Measurements from ENCODE around the gene PLEKHG4B. TPM values are rescaled to one million over a fixed set of nuclear protein-coding genes. Genes with fewer than 3 reads are reported as not detected.

The PLEKHG4B gene
- total and polyA plus RNA-seq, 10 donors: under 0.01 to 0.51 (median 0.20) TPM; not detected in 2

DNA sequence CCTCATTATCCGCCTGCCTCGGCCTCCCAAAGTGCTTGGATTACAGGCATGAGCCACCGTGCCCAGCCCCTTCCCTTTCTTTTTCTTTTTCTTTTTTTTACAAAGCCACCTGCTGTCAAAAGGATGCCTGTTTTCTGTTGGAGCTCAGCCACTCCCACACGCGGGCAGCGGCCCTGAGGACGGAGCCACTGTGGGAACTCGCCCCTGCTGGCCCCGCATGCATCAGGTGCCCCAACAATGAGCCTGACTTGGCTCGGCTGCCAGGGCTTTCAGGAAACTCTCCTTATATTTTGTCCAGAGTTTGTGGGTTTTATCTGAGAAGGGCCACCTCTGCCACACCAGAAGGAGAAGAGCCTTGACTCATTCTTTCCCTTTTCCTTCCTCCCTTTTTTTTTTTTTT lies 62.3 kb downstream of the PLEKHG4B start:
- Histone ChIP-seq H3K9me3 (peaks cover 0 to 3% (median 2%) of the 10 kb centered on the region in 8 donors), H3K4me1 (no peaks in the 10 kb centered on the region), H3K36me3 (no peaks in the 10 kb centered on the region), H3K4me3 (no peak overlapping the region), H3K27me3 (replicated peaks in 1 of 7) (peaks cover 0 to 20% (median 0%) of the 10 kb centered on the region in 7 donors), H3K27ac (no peak overlapping the region)
- DNase-seq: no peak
- intact Hi-C loops (cut with DNase I; ENCODE audit: low total_unique reads): no loop called here
- 64 to 78% (median 74%) methylated on average over 10 of the region's 10 CpGs for WGBS, 5 donors
- TF ChIP-seq POLR2AphosphoS5 (IDR thresholded peaks at IDR 0.05) (peak in 1 of 3 donors; percentile 16), POLR2A (IDR thresholded peaks at IDR 0.05) (no peak)

DNA sequence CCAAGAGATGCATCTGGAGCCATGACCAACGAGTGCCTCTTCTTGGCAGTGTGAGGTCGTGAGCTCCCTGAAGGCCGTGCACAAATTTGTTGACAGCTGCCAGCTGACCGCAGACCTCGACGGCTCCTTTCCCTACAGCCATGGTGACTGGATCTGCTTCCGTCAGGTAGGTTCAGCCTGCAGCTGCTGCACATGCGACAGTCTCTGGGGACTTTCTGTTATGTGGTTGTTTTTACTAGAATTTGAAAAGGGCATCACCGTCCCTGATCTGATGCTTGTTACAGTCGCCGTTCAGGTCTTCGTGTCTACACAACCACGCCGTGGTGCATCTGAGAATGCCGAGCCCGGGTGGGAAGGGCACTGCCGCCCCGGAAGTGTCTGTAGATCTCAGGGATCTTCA lies 62.9 kb downstream of the PLEKHG4B start:
- intact Hi-C loops (cut with DNase I; ENCODE audit: low total_unique reads): no loop called here
- no peak overlapping the region for H3K27ac ChIP-seq
- no peaks in the 10 kb centered on the region for H3K9me3 ChIP-seq
- no peak overlapping the region for H3K4me3 ChIP-seq
- no peak for DNase-seq
- H3K4me1 ChIP-seq: no peaks in the 10 kb centered on the region
- no peaks in the 10 kb centered on the region for H3K36me3 ChIP-seq
- WGBS, 5 donors: 82 to 91% (median 87%) methylated on average over 18 of the region's 18 CpGs
- no peak for TF ChIP-seq POLR2A (IDR thresholded peaks at IDR 0.05)
- no peak for TF ChIP-seq POLR2AphosphoS5 (IDR thresholded peaks at IDR 0.05)
- TF ChIP-seq, protein P1, sequence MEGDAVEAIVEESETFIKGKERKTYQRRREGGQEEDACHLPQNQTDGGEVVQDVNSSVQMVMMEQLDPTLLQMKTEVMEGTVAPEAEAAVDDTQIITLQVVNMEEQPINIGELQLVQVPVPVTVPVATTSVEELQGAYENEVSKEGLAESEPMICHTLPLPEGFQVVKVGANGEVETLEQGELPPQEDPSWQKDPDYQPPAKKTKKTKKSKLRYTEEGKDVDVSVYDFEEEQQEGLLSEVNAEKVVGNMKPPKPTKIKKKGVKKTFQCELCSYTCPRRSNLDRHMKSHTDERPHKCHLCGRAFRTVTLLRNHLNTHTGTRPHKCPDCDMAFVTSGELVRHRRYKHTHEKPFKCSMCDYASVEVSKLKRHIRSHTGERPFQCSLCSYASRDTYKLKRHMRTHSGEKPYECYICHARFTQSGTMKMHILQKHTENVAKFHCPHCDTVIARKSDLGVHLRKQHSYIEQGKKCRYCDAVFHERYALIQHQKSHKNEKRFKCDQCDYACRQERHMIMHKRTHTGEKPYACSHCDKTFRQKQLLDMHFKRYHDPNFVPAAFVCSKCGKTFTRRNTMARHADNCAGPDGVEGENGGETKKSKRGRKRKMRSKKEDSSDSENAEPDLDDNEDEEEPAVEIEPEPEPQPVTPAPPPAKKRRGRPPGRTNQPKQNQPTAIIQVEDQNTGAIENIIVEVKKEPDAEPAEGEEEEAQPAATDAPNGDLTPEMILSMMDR (IDR thresholded peaks at IDR 0.05 in 8 of 11, conservative IDR thresholded peaks at IDR 0.05 in 3 of 11): no peak
- peaks cover 0 to 26% (median 0%) of the 10 kb centered on the region in 7 donors for H3K27me3 ChIP-seq (replicated peaks in 1 of 7)

GRCh38 chr5:155651-156410 lies 63.9 kb downstream of the PLEKHG4B start:
- Histone ChIP-seq H3K4me3 (no peak overlapping the region), H3K9me3 (no peaks in the 10 kb centered on the region), H3K36me3 (no peaks in the 10 kb centered on the region), H3K27ac (no peak overlapping the region), H3K4me1 (no peaks in the 10 kb centered on the region), H3K27me3 (replicated peaks in 1 of 7) (peaks cover 0 to 36% (median 0%) of the 10 kb centered on the region in 7 donors)
- intact Hi-C loops (cut with DNase I; ENCODE audit: low total_unique reads): no loop called here
- WGBS, 5 donors: 80 to 93% (median 88%) methylated on average over 19 to 23 of the region's 23 CpGs
- TF ChIP-seq POLR2A (IDR thresholded peaks at IDR 0.05) (no peak), POLR2AphosphoS5 (IDR thresholded peaks at IDR 0.05) (no peak)
- TF ChIP-seq, protein P1 (IDR thresholded peaks at IDR 0.05 in 8 of 11, conservative IDR thresholded peaks at IDR 0.05 in 3 of 11): no peak
- peak; percentile 58 for DNase-seq

GRCh38 chr5:156411-157072 lies 64.6 kb downstream of the PLEKHG4B start:
- peak; percentile 66 for DNase-seq

More at GRCh38 chr5:156411-157072, 64.6 kb downstream of the PLEKHG4B start:
- H3K36me3 ChIP-seq: no peaks in the 10 kb centered on the region
- H3K4me3 ChIP-seq: no peak overlapping the region
- H3K27ac ChIP-seq: no peak overlapping the region
- no peaks in the 10 kb centered on the region for H3K4me1 ChIP-seq
- no peaks in the 10 kb centered on the region for H3K9me3 ChIP-seq
- 84 to 92% (median 88%) methylated on average over 16 to 17 of the region's 17 CpGs for WGBS, 5 donors
- TF ChIP-seq POLR2A (IDR thresholded peaks at IDR 0.05) (no peak), POLR2AphosphoS5 (IDR thresholded peaks at IDR 0.05) (no peak)
- TF ChIP-seq, protein P1 (IDR thresholded peaks at IDR 0.05 in 8 of 11, conservative IDR thresholded peaks at IDR 0.05 in 3 of 11): no peak
- H3K27me3 ChIP-seq (replicated peaks in 1 of 7): peaks cover 0 to 43% (median 0%) of the 10 kb centered on the region in 7 donors
- intact Hi-C loops (cut with DNase I; ENCODE audit: low total_unique reads): no loop called here

Data from spleen (tissue), 11 donors.